Measurements from ENCODE around the gene RAB40B.

DNA sequence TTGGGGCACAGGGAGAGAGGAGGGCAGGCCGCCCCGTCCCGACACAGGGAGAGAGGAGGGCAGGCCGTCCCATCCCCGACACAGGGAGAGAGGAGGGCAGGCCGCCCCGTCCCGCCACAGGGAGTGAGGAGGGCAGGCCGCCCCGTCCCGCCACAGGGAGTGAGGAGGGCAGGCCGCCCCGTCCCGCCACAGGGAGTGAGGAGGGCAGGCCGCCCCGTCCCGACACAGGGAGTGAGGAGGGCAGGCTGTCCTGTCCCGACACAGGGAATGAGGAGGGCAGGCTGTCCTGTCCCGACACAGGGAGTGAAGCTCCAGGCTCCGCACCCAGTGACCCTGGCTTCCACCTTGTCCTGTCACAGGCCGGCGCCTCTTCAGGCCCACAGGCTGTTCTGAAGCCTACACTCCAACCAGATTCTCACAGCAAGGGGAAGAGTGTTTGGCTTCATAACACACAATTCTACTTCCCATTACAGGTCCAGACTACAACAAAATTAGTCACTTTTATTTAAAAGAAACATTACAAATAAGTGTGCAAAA lies 84.3 kb downstream of the RAB40B start:
- TF ChIP-seq POLR2AphosphoS5 (IDR thresholded peaks at IDR 0.05; ENCODE audit: low read depth, low read length) (no peak), REST (IDR thresholded peaks at IDR 0.05; ENCODE audit: insufficient read depth in 1 of 2, low read depth in 2 of 2, low read length in 2 of 2) (no peak), SIN3A (IDR thresholded peaks at IDR 0.05; ENCODE audit: borderline replicate concordance, insufficient read depth, low read length) (no peak), TAF1 (IDR thresholded peaks at IDR 0.05; ENCODE audit: borderline replicate concordance, insufficient read depth, low read length) (no peak), FOXP2 (optimal IDR thresholded peaks at IDR 0.05; ENCODE audit: borderline replicate concordance, extremely low read depth, extremely low read length, insufficient read depth) (no peak)
